Muscle of leg (tissue), 11 donors: ENCODE results near the gene MVB12B. TPM values are rescaled to one million over a fixed set of nuclear protein-coding genes. Genes with fewer than 3 reads are reported as not detected.

ENCODE experiments used
- DNase-seq: peaks from one replicate; pipeline ENCODE4 v3.0.0; 2013
- H3K27ac ChIP-seq: one replicate; pipeline ENCODE4 v1.5.1; 2013; ENCODE audit warnings: mild to moderate bottlenecking, low read length, control low read depth
- H3K27me3 ChIP-seq: one replicate; pipeline ENCODE4 v1.6.1; 2013; ENCODE audit warnings: low read length; ENCODE audit not compliant: control insufficient read depth, insufficient read depth
- H3K36me3 ChIP-seq: one replicate; pipeline ENCODE4 v1.6.1; 2013; ENCODE audit warnings: low read length; ENCODE audit not compliant: control insufficient read depth, insufficient read depth
- H3K4me1 ChIP-seq: one replicate; pipeline ENCODE4 v1.6.1; 2013; ENCODE audit warnings: low read length; ENCODE audit not compliant: control insufficient read depth, insufficient read depth
- H3K4me3 ChIP-seq: one replicate; pipeline ENCODE4 v1.5.1; 2013; ENCODE audit warnings: low read length, control low read depth
- H3K9me3 ChIP-seq: replicated peaks from 2 replicates; pipeline ENCODE4 v1.6.1; 2013; ENCODE audit warnings: low read depth, low read length; ENCODE audit not compliant: control insufficient read depth
- WGBS: methylation state at CpG from one replicate; pipeline ENCODE4 v1.1.5; 2013; ENCODE audit warnings: missing lambda C conversion rate; ENCODE audit not compliant: insufficient coverage; 5-methylcytosine and 5-hydroxymethylcytosine counted together
- polyA plus RNA-seq, 8 donors: library from polyadenylated mRNA; unstranded; fragments of 120-200 nt; gene quantifications; one replicate each; pipeline versions ENCODE4 v1.2.1 to v1.2.3, GENCODE V29; 2013; ENCODE audit warnings: inconsistent platforms in 1 of 8, low replicate concordance in 1 of 8; ENCODE audit not compliant: insufficient read length in 8 of 8, insufficient read depth in 1 of 8
- total RNA-seq: library from RNA; stranded (reverse); fragments of 120-200 nt; gene quantifications from one replicate; pipeline ENCODE4 v1.2.4, GENCODE V29; 2013

Gene MVB12B
- total and polyA plus RNA-seq, 9 donors, result 11.3 to 16.7 (median 15.4) TPM

DNA sequence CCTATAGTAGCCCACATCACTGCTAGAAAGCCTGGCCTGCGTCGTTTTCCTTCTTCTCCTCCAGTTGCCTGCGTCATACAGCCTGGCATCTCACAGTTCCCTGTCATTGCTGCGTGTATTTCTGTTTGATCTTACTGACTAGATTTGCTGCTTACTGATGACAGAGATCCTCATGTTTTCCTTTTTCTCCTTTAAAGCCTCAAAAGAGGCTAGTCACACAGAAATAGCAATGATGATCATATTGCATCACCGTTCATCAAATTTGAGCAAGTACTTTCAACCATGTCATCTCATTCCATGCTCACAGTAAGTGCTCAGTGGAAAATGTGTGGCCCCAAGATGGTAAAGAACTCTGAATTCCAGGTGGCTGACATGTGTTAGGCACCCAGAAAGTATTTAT lies 76.8 kb downstream of the MVB12B start:
- Histone ChIP-seq H3K4me3 (no peak overlapping the region), H3K4me1 (peaks cover 7% of the 10 kb centered on the region), H3K9me3 (no peaks in the 10 kb centered on the region), H3K27me3 (no peaks in the 10 kb centered on the region), H3K27ac (no peak overlapping the region), H3K36me3 (peaks cover 35% of the 10 kb centered on the region)
- 80% methylated on average over 2 of the region's 5 CpGs for WGBS
- DNase-seq, result no peak

GRCh38 chr9:126404459-126404858 lies 77.8 kb downstream of the MVB12B start:
- Histone ChIP-seq H3K27ac (no peak overlapping the region), H3K4me3 (no peak overlapping the region), H3K4me1 (peaks cover 7% of the 10 kb centered on the region), H3K27me3 (no peaks in the 10 kb centered on the region), H3K9me3 (no peaks in the 10 kb centered on the region), H3K36me3 (peaks cover 35% of the 10 kb centered on the region)
- 78% methylated on average over 9 of the region's 14 CpGs for WGBS
- no peak for DNase-seq

DNA sequence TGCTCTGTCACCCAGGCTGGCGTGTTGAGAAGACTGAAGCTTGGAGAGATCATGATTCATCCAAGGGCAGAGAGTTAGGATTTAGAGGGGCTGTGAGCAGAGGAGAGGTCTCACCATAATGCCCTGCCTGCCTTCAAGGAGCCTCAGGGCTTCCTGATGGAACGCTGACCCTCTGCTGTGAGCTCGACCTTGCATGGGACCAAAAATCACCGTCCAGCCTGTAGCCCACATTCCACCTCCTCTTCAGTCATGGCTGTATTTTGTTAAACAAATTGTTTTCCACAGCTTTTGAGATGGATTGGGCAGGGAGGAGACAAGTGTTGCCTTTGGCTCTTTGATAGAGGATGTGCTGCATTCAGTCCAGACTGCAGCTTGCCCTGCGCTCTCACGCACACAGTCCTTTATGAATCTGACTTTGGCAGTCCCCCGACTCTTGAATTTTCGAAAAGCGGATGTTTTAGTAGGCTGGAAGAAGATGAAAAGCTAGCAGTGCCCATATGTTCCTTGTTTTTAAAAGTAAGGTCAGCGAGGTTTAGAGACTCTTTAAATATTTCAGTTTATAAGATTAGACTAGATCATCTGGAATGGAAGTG lies 79.5 kb downstream of the MVB12B start:
- Histone ChIP-seq H3K4me3 (no peak overlapping the region), H3K4me1 (peaks cover 7% of the 10 kb centered on the region), H3K36me3 (peaks cover 34% of the 10 kb centered on the region), H3K9me3 (no peaks in the 10 kb centered on the region), H3K27ac (no peak overlapping the region), H3K27me3 (no peaks in the 10 kb centered on the region)
- DNase-seq, result no peak
- 53% methylated on average over 8 of the region's 10 CpGs for whole genome bisulfite sequencing

DNA sequence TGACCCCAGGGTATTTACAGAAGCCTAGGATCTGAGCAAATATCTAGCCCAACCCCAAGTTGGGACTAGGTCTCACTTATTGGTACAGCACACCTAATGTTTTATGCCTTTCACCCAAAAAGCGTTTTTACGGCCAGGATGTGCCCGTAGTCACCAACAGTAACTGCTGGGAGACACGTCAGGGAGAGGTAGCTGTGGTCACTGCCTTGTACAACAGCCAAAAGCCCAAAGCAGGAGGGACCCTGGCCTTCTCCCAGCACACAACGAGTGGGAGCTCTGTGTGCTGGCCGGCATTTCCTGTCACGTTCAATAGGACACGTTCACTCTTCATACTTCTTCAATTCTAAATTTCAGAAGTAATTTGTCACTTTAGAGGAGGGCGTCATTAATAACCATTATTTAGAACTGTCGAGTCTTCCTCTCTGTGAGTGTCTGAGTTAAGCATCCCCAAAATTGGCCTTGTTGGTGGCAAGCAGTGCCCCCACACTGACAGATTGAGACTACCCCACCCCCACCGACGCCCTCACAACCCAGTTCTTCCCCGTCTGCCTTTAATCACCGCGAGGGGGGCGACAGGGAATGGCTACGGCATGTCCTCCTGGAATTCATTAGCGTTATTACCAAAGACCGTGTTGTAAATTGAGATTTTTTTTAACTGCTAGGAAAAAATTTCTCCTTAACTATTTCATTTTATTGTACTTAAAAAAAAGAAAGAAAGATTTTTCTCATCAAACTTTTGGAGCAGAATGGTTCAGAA lies 80.7 kb downstream of the MVB12B start:
- 52% methylated on average over 6 of the region's 19 CpGs for WGBS

DNA sequence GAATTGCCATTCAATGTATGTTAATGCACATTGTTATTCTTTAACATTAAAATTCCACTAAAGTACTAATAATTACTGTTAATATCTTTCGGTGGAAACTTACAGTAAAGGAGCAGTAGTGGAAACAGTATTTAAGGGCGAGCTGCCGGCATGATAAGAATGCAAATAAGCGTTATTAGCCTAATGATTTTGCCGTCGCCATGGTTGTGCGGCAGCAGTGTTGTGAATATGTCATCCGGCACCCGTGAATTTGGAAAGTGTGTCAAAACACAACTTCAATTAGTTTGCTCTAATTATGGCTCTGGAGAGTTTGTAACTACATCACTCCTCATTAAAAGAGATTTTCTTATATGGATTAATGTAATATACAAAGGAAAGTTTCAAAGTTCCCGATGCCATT lies 81.4 kb downstream of the MVB12B start:
- WGBS, result 82% methylated on average over 3 of the region's 10 CpGs
- no peak for DNase-seq
- no peaks in the 10 kb centered on the region for H3K9me3 ChIP-seq
- H3K27ac ChIP-seq, result no peak overlapping the region
- peaks cover 24% of the 10 kb centered on the region for H3K36me3 ChIP-seq
- H3K27me3 ChIP-seq, result no peaks in the 10 kb centered on the region
- peaks cover 7% of the 10 kb centered on the region for H3K4me1 ChIP-seq
- H3K4me3 ChIP-seq, result no peak overlapping the region

More for the DNA sequence above, 80.7 kb downstream of the MVB12B start:
- Histone ChIP-seq H3K27ac (no peak overlapping the region), H3K36me3 (peaks cover 29% of the 10 kb centered on the region), H3K27me3 (no peaks in the 10 kb centered on the region), H3K4me1 (peaks cover 7% of the 10 kb centered on the region), H3K9me3 (no peaks in the 10 kb centered on the region), H3K4me3 (no peak overlapping the region)
- DNase-seq, result peak; percentile 46

GRCh38 chr9:126410229-126410628 lies 83.6 kb downstream of the MVB12B start:
- 86% methylated on average over 4 of the region's 4 CpGs for WGBS
- H3K4me1 ChIP-seq, result peaks cover 7% of the 10 kb centered on the region
- no peaks in the 10 kb centered on the region for H3K9me3 ChIP-seq
- no peak overlapping the region for H3K4me3 ChIP-seq
- H3K36me3 ChIP-seq, result peaks cover 26% of the 10 kb centered on the region
- DNase-seq, result no peak
- no peaks in the 10 kb centered on the region for H3K27me3 ChIP-seq
- H3K27ac ChIP-seq, result no peak overlapping the region

DNA sequence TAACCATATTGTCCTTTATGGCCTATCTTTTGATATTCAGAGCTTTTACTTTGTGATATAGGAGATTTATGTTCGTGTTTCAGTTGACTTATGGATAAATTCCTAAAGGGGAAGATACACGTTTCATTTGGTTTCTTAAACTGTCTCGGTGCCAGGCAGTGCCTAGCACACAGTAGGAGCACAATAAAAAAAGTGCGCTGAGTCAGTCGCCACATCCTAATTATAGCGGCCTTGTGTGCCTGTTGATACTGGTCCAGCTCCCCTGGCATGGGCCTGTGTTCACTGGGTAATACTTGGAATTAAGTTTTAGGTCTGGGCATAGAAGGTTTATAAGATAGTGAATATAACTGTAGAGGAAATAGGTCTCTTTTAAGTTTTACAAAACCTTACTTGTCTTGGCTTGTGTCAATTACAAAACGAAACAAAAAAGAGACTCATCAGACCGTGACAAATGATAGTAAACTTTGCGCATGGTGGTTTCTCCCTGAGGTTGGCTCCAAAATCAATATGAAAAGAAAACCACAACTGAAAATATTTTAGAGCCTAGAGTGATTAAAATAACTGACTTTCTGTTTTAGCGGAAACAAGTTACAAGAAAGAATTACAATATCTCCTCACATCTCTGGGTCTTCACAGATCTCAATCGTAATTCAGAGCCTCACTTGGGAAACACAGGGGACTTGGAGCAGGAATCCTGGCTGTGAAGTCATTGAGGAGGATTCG lies 84.8 kb downstream of the MVB12B start:
- no peak overlapping the region for H3K4me3 ChIP-seq
- no peaks in the 10 kb centered on the region for H3K9me3 ChIP-seq
- 94% methylated on average over 6 of the region's 12 CpGs for WGBS
- peaks cover 33% of the 10 kb centered on the region for H3K36me3 ChIP-seq
- peaks cover 7% of the 10 kb centered on the region for H3K4me1 ChIP-seq
- no peak overlapping the region for H3K27ac ChIP-seq
- no peak for DNase-seq
- H3K27me3 ChIP-seq, result no peaks in the 10 kb centered on the region

- WGBS, result 92% methylated on average over 3 of the region's 6 CpGs
- Histone ChIP-seq H3K4me3 (no peak overlapping the region), H3K9me3 (no peaks in the 10 kb centered on the region), H3K27me3 (no peaks in the 10 kb centered on the region), H3K27ac (no peak overlapping the region), H3K36me3 (peaks cover 36% of the 10 kb centered on the region), H3K4me1 (peaks cover 6% of the 10 kb centered on the region)
- no peak for DNase-seq
These were observed 85.3 kb downstream of the MVB12B start for GRCh38 chr9:126411948-126412284.

GRCh38 chr9:126412905-126413304 lies 86.3 kb downstream of the MVB12B start:
- Histone ChIP-seq H3K36me3 (peaks cover 37% of the 10 kb centered on the region), H3K27me3 (no peaks in the 10 kb centered on the region), H3K27ac (no peak overlapping the region), H3K4me1 (no peaks in the 10 kb centered on the region), H3K9me3 (no peaks in the 10 kb centered on the region), H3K4me3 (no peak overlapping the region)
- no peak for DNase-seq
- no CpG with 5 or more reads among the region's 3 CpGs for WGBS

GRCh38 chr9:126413391-126414068 lies 86.9 kb downstream of the MVB12B start:
- WGBS, result 60% methylated on average over 1 of the region's 7 CpGs
- no peak overlapping the region for H3K27ac ChIP-seq
- DNase-seq, result no peak
- H3K27me3 ChIP-seq, result no peaks in the 10 kb centered on the region
- no peak overlapping the region for H3K4me3 ChIP-seq
- peaks cover 36% of the 10 kb centered on the region for H3K36me3 ChIP-seq
- H3K4me1 ChIP-seq, result no peaks in the 10 kb centered on the region
- no peaks in the 10 kb centered on the region for H3K9me3 ChIP-seq
